Measurements from ENCODE around the gene GNAT1. TPM values are rescaled to one million over a fixed set of nuclear protein-coding genes. Genes with fewer than 3 reads are reported as not detected.

Gene GNAT1
- total and polyA plus RNA-seq, 2 of the 13 experiments (the other 11 are each of a cell fraction or from before 2014, with no cell fraction given), result 0.15 TPM; not detected in 1

DNA sequence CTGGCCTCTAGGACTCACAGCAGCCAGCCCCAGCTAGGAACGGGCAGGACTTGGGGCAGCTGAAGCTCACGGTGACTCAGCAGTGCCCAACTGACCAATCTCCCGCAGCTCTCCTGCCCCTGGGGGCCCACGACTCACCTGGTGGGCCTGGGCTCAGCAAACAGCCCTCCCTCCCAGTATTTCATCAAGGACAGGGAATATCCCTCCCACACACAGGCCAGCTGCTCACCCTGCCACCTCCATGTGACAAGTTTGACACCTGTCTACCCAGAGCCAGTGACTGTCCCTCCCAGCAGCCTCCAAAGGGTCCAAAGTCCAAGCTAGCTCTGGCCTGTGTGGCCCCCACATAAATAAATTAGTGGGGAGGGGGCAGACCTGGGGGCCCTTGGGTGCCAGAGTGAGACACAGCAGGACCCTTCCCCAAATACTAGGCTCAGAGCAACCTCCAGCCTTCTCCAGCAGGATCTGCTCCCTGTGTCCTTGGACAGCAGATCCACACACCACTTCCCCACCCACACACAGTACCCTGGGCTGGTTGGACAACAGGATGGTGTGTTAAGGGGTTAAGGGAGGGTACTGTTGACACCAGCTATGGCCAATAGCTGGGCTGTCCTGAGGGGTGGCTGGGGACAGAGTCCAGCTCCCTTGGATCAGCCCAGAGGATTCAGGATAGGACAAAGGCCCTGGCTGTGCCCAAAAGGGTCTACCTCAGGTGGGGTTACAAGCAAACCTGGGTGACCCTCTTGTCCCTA is 4.3 kb downstream of the GNAT1 start (continued):
- TF ChIP-seq, protein P1, sequence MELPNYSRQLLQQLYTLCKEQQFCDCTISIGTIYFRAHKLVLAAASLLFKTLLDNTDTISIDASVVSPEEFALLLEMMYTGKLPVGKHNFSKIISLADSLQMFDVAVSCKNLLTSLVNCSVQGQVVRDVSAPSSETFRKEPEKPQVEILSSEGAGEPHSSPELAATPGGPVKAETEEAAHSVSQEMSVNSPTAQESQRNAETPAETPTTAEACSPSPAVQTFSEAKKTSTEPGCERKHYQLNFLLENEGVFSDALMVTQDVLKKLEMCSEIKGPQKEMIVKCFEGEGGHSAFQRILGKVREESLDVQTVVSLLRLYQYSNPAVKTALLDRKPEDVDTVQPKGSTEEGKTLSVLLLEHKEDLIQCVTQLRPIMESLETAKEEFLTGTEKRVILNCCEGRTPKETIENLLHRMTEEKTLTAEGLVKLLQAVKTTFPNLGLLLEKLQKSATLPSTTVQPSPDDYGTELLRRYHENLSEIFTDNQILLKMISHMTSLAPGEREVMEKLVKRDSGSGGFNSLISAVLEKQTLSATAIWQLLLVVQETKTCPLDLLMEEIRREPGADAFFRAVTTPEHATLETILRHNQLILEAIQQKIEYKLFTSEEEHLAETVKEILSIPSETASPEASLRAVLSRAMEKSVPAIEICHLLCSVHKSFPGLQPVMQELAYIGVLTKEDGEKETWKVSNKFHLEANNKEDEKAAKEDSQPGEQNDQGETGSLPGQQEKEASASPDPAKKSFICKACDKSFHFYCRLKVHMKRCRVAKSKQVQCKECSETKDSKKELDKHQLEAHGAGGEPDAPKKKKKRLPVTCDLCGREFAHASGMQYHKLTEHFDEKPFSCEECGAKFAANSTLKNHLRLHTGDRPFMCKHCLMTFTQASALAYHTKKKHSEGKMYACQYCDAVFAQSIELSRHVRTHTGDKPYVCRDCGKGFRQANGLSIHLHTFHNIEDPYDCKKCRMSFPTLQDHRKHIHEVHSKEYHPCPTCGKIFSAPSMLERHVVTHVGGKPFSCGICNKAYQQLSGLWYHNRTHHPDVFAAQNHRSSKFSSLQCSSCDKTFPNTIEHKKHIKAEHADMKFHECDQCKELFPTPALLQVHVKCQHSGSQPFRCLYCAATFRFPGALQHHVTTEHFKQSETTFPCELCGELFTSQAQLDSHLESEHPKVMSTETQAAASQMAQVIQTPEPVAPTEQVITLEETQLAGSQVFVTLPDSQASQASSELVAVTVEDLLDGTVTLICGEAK (IDR thresholded peaks at IDR 0.05), result no peak
- TF ChIP-seq, protein P1 (CRISPR knock-in tag; IDR thresholded peaks at IDR 0.05), result no peak
- TF ChIP-seq ZNF101 (CRISPR knock-in tag; IDR thresholded peaks at IDR 0.05; ENCODE audit: borderline replicate concordance, low read depth), result no peak
- TF ChIP-seq, protein P2, sequence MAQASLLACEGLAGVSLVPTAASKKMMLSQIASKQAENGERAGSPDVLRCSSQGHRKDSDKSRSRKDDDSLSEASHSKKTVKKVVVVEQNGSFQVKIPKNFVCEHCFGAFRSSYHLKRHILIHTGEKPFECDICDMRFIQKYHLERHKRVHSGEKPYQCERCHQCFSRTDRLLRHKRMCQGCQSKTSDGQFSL (CRISPR knock-in tag; IDR thresholded peaks at IDR 0.05), result no peak
- TF ChIP-seq, protein P3, sequence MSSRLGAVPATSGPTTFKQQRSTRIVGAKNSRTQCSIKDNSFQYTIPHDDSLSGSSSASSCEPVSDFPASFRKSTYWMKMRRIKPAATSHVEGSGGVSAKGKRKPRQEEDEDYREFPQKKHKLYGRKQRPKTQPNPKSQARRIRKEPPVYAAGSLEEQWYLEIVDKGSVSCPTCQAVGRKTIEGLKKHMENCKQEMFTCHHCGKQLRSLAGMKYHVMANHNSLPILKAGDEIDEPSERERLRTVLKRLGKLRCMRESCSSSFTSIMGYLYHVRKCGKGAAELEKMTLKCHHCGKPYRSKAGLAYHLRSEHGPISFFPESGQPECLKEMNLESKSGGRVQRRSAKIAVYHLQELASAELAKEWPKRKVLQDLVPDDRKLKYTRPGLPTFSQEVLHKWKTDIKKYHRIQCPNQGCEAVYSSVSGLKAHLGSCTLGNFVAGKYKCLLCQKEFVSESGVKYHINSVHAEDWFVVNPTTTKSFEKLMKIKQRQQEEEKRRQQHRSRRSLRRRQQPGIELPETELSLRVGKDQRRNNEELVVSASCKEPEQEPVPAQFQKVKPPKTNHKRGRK (CRISPR knock-in tag; IDR thresholded peaks at IDR 0.05), result no peak
- TF ChIP-seq, protein P4, sequence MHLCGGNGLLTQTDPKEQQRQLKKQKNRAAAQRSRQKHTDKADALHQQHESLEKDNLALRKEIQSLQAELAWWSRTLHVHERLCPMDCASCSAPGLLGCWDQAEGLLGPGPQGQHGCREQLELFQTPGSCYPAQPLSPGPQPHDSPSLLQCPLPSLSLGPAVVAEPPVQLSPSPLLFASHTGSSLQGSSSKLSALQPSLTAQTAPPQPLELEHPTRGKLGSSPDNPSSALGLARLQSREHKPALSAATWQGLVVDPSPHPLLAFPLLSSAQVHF (CRISPR knock-in tag; IDR thresholded peaks at IDR 0.05), result peak; percentile 85
- no peak for TF ChIP-seq SATB2 (CRISPR knock-in tag; IDR thresholded peaks at IDR 0.05)
- no peak for TF ChIP-seq MYNN (CRISPR knock-in tag; IDR thresholded peaks at IDR 0.05; ENCODE audit: low read depth)
- TF ChIP-seq, protein P5, sequence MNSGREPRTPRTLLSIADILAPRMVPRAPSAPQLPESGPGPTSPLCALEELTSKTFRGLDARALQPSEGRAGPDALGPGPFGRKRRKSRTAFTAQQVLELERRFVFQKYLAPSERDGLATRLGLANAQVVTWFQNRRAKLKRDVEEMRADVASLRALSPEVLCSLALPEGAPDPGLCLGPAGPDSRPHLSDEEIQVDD (CRISPR knock-in tag; IDR thresholded peaks at IDR 0.05; ENCODE audit: borderline replicate concordance), result no peak; the same call in 1 of the 2 replicates
- TF ChIP-seq, protein P6, sequence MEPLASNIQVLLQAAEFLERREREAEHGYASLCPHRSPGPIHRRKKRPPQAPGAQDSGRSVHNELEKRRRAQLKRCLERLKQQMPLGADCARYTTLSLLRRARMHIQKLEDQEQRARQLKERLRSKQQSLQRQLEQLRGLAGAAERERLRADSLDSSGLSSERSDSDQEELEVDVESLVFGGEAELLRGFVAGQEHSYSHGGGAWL (CRISPR knock-in tag; IDR thresholded peaks at IDR 0.05), result 0 out of 2 replicates have a peak, but pooled peaks have one; percentile 52
- TF ChIP-seq, protein P7, sequence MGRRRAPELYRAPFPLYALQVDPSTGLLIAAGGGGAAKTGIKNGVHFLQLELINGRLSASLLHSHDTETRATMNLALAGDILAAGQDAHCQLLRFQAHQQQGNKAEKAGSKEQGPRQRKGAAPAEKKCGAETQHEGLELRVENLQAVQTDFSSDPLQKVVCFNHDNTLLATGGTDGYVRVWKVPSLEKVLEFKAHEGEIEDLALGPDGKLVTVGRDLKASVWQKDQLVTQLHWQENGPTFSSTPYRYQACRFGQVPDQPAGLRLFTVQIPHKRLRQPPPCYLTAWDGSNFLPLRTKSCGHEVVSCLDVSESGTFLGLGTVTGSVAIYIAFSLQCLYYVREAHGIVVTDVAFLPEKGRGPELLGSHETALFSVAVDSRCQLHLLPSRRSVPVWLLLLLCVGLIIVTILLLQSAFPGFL (CRISPR knock-in tag; IDR thresholded peaks at IDR 0.05), result no peak
- TF ChIP-seq PHF8 (CRISPR knock-in tag; IDR thresholded peaks at IDR 0.05), result peak; percentile 58
- TF ChIP-seq SYNCRIP (IDR thresholded peaks at IDR 0.05; ENCODE audit: insufficient read depth, low read depth, low read length), result no peak
- TF ChIP-seq SOX6 (IDR thresholded peaks at IDR 0.05), result no peak
- TF ChIP-seq SOX6 (CRISPR knock-in tag; IDR thresholded peaks at IDR 0.05), result peak; percentile 89

Data from HepG2 (cell line).